GM21515 (cell line): ENCODE results near the gene NFATC3.

ENCODE experiments used
- ATAC-seq: cut with Tn5 transposase; IDR thresholded peaks from one replicate; pipeline ENCODE4 v1.9.1; 2021; ENCODE audit not compliant: unreplicated experiment

Gene NFATC3

GRCh38 chr16:68179855-68180254 lies 94.7 kb downstream of the NFATC3 start:
- no peak for ATAC-seq

- no peak for ATAC-seq
Measured at GRCh38 chr16:68183046-68183445, 97.9 kb downstream of the NFATC3 start.

- ATAC-seq, result no peak
Measured at GRCh38 chr16:68186877-68187276, 101.7 kb downstream of the NFATC3 start.

- ATAC-seq, result no peak
Measured at GRCh38 chr16:68187505-68187904, 102.3 kb downstream of the NFATC3 start.

GRCh38 chr16:68188170-68188569 lies 103.0 kb downstream of the NFATC3 start:
- no peak for ATAC-seq

GRCh38 chr16:68190081-68190480 lies 104.9 kb downstream of the NFATC3 start:
- ATAC-seq, result no peak

- no peak for ATAC-seq
Measured at GRCh38 chr16:68190736-68191510, 105.8 kb downstream of the NFATC3 start.

- ATAC-seq, result no peak
Measured at GRCh38 chr16:68194251-68194650, 109.1 kb downstream of the NFATC3 start.

- no peak for ATAC-seq
Measured at GRCh38 chr16:68197250-68197649, 112.1 kb downstream of the NFATC3 start.

GRCh38 chr16:68200088-68200783 lies 115.1 kb downstream of the NFATC3 start:
- ATAC-seq, result no peak

- ATAC-seq, result no peak
Measured at GRCh38 chr16:68202091-68202519, 116.9 kb downstream of the NFATC3 start.

GRCh38 chr16:68206245-68206644 lies 121.1 kb downstream of the NFATC3 start:
- no peak for ATAC-seq

GRCh38 chr16:68214726-68215125 lies 129.6 kb downstream of the NFATC3 start:
- ATAC-seq, result no peak

GRCh38 chr16:68215302-68215701 lies 130.1 kb downstream of the NFATC3 start:
- no peak for ATAC-seq

- ATAC-seq, result no peak
Measured at GRCh38 chr16:68216240-68216639, 131.1 kb downstream of the NFATC3 start.

- no peak for ATAC-seq
Measured at GRCh38 chr16:68217506-68217905, 132.3 kb downstream of the NFATC3 start.

GRCh38 chr16:68219725-68220351 lies 134.7 kb downstream of the NFATC3 start:
- no peak for ATAC-seq

GRCh38 chr16:68223072-68223471 lies 137.9 kb downstream of the NFATC3 start:
- no peak for ATAC-seq

- ATAC-seq, result no peak
Measured at GRCh38 chr16:68226116-68226515, 140.9 kb downstream of the NFATC3 start.

- no peak for ATAC-seq
Measured at GRCh38 chr16:68227183-68227793, 142.1 kb downstream of the NFATC3 start.

- ATAC-seq, result no peak
Measured at GRCh38 chr16:68227850-68228553, 142.8 kb downstream of the NFATC3 start.
